HG03064 (cell line): Measurements from ENCODE around the gene PHOSPHO2.
"Not testable (repeated sequence)": the region's sequence is repeated elsewhere in the genome, so short reads cannot be mapped to it uniquely, and the experiment has no call there.

Experiments used
- ATAC-seq: cut with Tn5 transposase; IDR thresholded peaks from one replicate; pipeline ENCODE4 v1.9.1; 2021; ENCODE audit warnings: low read depth; ENCODE audit not compliant: unreplicated experiment

Gene PHOSPHO2

DNA sequence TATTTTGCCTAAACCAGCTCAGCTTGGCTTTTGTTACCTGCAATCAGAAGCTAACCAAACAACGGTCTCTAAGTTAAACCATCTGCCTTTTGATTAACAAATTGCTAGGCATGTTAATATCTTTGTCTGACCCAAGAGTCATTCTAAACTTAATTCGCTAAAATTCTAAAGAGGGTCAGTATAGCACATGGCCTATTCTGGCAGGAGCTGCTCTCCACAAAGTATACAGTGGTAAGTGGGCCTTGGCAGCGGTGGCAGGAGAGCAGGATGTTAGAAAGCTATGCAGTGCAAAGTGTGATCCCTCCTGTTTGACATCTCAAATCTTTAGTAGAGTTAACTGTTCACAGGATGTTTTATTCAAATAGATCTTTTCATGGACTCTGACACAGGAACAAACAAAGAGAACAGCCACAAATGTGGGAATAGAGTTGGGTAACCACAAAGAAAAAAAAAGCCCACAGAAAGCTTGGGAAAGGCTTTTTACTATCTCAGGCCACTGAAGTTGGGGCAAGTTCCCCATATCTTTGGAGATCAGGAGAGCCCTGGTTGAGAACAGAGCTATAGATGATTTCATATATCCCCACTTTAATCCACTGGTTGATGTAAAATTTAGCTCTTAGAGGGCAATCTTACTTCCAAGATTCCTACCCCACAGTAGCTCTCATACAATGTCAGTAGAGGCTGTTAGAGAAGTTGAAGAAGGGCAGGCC lies 10.7 kb upstream of the PHOSPHO2 start:
- no peak for ATAC-seq

DNA sequence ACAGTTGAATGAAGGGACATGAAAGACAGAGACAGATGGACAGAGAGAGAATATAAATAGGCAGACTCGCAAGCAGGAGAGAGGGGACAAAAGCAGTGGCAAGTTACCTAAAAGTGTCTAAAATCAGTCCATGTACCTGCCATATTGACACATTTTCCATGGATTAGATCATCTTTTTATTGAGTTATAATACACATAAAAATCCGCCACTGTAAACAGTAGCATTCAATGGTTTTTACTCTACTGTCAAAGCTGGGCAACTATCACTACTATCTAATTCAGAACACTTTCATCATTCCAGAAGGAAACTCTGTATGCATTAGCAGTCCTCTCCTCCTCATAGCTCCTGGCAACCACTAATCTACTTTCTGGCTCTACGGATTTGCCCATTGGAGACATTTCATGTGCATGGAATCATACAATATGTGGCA lies 10.1 kb upstream of the PHOSPHO2 start:
- ATAC-seq: no peak

DNA sequence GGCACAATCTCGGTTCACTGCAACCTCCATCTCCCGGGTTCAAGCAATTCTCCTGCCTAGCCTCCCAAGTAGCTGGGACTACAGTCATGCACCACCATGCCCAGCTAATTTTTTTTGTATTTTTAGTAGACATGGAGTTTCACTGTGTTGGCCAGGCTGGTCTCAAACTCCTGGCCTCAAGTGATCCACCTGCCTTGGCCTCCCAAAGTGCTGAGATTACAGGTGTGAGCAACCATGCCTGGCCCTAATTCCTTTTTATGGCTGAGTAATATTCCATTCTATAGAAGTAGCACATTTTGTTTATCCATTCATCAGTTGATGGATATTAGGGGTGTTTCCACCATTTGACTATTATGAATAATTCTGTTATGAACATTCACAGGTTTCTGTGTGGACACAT lies 9.6 kb upstream of the PHOSPHO2 start:
- ATAC-seq: not testable (repeated sequence)

DNA sequence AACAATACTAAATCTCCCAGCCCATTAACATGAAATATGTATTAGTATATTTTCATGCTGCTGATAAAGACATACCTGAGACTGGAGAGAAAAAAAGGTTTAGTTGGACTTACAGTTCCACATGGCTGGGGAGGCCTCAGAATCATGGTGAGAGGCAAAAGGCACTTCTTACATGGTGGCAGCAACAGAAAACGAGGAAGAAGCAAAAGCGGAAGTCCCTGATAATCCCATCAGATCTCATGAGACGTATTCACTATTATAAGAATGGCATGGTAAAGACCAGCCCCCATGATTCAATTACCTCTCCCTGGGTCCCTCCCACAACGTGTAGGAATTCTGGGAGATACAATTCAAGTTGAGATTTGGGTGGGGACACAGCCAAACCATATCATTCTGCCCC lies 7.4 kb upstream of the PHOSPHO2 start:
- not testable (repeated sequence) for ATAC-seq

DNA sequence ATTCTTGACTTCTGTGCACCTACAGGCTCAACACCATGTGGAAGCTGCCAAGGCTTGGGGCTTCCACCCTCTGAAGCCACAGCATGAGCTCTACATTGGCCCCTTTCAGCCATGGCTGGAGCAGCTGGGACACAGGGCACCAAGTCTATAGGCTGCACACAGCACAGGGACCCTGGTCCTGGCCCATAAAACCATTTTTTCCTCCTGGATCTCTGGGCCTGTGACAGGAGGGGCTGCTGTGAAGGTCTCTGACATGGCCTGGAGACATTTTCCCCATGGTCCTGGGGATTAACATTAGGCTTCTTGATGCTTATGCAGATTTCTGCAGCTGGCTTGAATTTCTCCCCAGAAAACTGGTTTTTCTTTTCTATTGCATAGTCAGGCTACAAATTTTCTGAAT lies 6.3 kb upstream of the PHOSPHO2 start:
- not testable (repeated sequence) for ATAC-seq

DNA sequence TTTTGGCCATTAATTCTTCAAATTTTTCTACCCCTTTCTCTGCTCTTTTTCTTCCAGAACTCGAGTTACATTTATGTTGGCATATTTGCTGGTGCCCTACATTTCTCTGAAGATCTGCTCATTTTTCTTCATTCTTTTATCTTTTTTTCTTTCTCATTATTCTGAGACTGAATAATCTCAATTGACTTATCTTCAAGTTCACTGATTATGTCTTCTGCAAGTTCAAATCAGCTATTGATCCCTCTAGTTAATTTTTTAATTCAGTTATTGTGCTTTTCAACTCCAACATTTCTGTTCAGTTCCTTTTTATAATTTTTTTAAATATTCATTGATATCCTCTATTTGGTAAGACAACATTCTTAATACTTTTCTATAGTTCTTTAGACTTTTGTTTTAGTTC lies 3.3 kb upstream of the PHOSPHO2 start:
- no peak for ATAC-seq

DNA sequence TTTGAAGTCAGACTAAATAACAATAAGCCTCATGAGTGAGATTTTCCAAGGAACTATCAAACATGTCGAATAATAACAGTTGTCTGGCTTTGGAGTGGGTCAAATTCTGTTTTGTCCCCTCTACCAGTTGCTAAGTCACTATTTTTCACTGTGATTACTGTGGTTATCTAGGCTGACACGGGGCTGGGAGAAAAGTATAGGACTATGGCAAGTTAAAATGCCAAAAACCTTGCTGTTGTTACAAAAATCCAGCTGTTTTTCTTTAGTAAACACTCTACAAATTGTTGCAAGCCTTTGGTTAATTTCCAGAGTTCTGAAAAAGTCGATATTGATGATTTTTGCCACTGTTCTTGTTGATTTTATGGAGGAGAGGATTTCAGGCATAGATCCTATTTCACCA lies 1.6 kb upstream of the PHOSPHO2 start:
- ATAC-seq: no peak

DNA sequence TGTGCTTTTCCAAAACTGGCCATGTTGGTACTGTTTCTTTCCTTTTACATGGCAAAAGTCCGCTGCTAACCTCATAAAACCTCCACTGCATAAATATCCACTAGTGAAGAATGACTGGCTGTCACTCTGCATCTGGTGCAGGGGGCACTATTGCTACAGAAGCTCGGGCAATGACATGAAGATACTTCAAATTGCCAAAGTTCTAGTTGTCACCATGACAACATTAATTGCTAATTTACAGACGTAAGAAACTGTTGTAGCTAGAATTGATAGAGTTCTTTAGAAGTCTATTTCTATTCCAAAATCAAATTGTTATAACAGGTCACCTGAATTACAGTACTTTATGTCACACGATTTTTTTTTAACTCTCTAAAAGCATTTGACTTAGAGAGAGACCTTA lies 909 bp upstream of the PHOSPHO2 start:
- ATAC-seq: no peak

DNA sequence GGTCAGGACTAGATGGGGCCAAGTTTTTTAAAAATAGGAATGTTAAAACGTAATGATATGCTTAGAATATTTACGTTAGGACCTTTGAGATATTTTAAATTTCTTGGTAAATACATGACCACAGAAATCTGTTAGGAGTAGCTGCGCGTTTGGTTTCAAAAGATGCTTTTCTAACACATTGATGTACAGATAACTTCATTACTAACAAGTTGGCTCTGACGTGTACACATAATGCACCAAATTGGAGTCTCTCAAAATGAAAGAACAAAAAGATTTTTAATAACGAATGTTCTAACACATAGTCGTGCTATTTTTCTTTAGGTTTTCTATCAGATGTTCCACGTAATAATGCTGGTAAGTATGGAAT lies 608 bp downstream of the PHOSPHO2 start:
- no peak for ATAC-seq

DNA sequence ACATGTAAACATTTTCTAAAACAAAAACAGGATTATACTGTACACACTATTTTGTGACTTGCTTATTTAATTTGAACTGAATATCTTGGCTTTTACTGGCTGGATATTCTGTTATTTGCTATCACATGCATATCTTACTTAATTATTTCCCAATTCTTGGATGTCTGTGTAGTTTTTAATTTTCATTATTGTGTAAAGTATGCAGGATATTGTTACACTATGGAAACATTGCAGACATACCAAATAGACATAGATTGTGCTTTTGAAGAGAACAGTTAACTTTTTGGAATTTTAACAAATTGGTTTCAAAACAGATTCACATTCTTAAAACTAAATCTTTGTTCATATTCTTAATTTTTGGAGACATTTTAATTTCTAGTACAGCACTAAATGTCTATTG lies 2.1 kb downstream of the PHOSPHO2 start:
- no peak for ATAC-seq

DNA sequence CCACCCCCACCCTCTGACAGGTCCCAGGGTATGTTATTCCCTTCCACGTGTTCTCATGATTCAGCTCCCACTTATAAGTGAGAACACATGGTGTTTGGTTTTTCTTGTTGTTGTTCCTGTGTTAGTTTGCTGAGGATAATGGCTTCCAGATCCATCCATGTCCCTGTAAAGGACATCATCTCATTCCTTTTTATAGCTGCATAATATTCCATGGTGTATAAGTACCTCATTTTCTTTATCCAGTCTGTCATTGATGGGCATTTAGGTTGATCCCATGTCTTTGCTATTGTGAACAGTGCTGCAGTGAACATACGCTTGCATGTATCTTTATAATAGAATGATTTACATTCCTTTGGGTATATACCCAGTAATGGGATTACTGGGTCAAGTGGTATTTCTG lies 4.9 kb downstream of the PHOSPHO2 start:
- not testable (repeated sequence) for ATAC-seq

DNA sequence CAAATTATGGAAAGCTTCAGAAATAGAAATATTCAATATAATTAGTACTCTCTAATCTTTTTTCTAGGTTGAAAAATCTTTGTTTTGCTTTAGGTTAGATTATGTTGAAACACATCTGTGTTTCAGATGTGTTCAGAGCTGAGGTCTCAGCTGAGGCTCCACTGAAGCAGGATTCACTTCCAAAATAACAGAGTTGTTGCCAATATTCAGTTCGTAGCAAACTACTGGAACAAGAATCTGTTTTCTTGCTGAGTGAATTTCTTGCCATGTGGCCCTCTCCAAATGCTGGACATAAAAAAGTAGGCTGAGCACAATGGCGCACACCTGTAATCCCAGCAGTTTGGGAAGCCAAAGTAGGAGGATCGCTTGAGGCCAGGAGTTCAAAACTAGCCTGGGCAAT lies 8.7 kb downstream of the PHOSPHO2 start:
- ATAC-seq: no peak

DNA sequence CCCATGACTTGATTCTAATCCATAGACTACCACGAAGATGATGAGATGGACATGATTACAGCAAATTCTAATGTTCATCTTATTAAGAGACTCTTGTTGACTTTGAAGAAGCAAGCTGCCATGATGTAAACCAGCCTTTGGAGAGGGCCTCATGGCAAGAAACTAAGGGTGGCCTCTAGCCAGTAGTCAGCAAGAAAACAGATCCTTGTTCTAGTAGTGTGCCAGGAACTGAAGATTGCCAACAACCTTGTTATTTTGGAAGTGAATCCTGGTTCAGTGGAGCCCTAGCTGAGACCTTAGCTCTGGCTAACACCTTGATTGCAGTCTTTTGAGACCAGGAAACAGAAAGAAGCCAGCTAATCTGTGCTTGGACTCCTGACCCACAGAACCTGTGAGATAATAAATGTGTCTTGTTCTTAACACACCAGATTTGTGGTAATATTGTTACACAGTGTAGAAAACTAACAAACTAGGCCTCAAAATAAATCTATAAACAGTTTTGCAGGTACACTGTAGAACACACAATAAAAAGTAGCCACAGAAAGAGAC lies 10.0 kb downstream of the PHOSPHO2 start:
- ATAC-seq: no peak

DNA sequence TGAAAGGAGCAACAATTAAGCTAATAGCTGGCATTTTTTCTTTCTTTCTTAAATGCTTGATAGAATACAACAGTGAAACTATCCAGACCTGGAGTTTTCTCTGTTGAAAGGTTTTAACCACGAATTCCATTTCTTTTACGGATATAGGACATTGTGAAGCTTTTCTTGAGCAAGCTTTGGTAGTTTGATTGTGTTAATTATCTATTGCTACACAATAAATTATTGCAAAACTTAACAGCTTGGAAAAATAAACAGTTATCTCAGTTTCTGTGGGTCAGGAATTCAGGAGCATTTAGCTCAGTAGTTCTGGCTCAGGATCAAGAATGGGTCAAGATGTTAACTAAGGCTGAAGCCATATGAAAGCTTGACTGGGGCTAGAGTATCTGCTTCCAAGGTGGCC lies 11.7 kb downstream of the PHOSPHO2 start:
- no peak for ATAC-seq

DNA sequence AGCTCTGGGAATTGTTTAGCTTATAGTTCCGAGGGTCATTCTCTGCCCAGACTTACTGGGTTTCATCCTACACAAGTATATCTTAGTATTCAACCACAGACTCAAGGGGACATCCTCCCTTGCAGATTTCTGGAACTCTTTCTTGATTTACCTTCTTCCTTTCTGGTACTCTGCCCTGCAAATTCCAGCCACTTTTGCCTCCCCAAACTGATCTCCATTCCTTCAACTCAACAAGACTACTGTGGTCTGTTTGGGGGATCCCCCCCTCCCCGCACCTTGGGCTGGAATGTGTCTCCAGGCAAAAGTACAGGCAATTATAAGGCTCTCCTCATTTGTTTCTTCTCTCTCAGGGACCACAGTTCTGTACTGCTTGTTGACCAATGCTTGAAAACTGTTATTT lies 13.4 kb downstream of the PHOSPHO2 start:
- ATAC-seq: no peak

DNA sequence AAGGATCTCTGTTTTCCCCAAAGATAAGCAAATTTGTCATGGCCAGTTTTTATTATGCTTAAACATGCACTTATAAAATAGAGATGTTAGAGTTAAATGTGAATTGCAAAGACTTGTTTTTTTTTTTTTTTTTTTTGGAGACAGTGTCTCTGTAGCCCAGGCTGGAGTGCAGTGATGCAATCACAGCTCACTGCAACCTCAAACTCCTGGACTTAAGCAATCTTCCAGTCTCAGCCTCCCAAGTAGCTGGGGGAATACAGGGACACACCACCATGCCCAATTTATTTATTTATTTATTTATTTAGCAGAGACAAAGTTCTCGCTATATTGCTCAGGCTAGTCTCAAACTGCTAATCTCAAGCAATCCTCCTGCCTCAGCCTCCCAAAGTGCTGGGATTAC lies 15.1 kb downstream of the PHOSPHO2 start:
- ATAC-seq: no peak

DNA sequence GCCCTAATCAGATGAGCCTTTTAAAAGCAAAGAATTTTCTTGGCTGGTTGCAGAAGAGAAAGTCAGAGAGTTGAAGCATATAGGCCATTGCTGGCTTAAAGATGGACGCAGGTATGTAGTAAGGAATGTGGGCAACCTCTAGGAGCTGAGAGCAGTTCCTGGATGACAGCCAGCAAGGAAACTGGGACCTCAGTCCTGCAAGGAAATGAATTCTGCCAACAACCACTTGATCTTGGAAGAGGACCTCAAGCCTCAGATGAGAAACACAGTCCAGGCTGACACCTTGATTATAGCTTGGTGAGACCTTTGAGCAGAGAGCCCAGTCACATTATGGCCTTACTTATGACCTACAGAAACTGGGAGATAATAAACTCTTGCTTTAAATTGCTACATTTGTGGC lies 15.7 kb downstream of the PHOSPHO2 start:
- no peak for ATAC-seq

DNA sequence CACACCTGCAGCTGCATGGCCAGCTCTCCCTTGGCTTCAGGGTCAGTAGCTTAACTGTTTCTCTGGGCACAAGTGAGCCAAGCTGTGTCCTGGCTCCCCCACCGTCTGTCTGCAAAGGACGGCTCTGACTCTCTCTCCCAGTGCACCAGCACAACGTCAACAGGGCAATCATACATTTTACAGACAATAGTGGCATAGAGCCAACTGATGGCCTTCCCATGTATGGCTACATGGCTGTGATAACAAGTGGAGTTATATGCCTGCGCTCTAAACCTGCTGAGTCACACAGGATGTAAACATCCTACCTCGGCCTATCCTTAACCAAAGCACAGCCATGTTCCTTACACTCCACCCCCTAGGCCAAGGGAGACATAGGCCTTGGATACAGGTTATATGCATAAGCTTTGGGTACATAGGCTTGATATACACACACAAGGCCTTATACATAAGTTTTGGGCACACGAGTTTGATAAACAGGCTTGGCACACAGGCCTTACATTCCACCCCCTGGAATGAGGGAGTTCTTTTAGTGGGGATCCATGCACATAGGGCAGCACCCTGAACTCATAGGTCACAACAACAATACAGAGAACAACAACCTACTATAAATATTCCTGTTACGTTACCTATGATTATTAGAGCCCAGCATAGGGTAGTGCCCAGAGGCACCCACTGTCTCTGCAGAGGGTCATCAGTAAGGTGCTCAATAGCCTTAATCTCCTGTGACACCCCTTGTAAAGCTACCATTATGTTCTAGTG lies 17.7 kb downstream of the PHOSPHO2 start:
- ATAC-seq: no peak

DNA sequence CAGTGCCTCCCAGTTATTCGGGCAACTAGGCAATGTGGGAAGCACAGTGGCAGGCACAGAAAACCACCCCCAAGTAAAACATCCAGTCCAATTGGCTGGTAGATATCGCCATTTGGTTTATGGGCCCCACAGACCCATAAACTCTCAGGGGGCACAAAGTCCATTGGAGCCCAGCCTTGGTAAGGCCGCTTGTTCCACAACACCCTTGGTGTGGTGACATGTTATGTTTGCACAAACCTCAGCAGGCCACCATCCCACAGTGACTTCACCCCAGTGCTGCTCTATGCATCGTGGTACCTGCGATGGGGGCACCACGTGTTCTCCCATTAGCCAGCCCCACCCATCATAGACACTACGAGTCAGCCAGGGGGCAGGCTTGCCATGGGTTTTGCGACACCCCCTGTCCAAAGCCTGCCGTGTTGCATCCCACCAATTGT lies 18.5 kb downstream of the PHOSPHO2 start:
- ATAC-seq: no peak

DNA sequence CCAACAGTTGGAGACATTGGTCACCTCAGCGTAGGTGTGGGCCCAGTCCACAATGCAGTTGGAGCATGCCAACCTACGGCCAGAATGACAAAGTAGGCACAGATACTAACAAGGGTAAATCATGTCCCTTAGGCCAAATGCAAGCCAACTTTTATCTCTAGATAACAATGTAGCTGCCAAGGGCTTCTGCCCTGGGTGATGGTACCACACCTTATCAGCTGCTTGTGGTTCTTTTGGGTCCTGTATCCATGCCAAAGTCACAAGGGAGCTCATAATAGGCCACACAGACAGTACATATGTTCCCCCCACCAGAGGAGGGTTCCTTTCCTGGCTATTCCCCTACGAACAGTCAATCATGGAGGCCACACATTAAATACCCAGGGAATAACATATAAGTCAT lies 19.1 kb downstream of the PHOSPHO2 start:
- no peak for ATAC-seq

DNA sequence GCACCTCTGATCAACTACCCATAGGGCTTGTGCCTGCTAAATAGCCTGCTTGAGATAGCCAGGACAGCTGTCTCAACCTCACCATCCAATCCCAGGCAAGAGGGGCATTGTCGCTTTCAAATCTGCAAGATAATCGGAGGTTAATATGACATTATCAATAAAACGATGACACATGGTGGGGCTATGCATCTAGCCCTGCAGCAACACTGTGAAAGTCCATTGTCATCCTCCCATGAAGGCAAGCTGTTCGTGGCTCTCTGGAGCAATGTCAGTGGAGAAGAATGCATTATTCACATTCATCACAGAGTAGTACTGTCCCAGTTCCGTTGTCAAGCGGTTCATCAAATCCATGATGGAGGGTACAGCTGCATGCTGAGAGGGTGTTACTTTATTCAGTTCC lies 20.4 kb downstream of the PHOSPHO2 start:
- ATAC-seq: no peak
